PC-9 (cell line): ENCODE results near the gene FAM184A. TPM values are rescaled to one million over a fixed set of nuclear protein-coding genes. Genes with fewer than 3 reads are reported as not detected.

Experiments used
- BruUV-seq: library from RNA; stranded (reverse); fragments of 400-500 nt; replicated peaks from 2 replicates; lab custom pipeline; 2021; lab: Mats Ljungman, UMichigan
- CTCF ChIA-PET: fragments of 300-600 bp; sonication (Branson Sonifier 250); formaldehyde crosslinking; loops from one replicate; lab custom pipeline; 2022; ENCODE audit warnings: antibody characterized with exemption; lab: Charles Lee
- POLR2A ChIA-PET: fragments of 300-600 bp; sonication (Branson Sonifier 250); formaldehyde crosslinking; loops from one replicate; lab custom pipeline; 2022; ENCODE audit warnings: antibody characterized with exemption; ENCODE audit not compliant: unreplicated experiment; lab: Charles Lee
- DNase-seq, 2 experiments: peaks; one replicate each; pipeline versions ENCODE4 v3.0.0 to v3.0.0-alpha.2; 2015 to 2022; ENCODE audit warnings: mixed read lengths in 1 of 2
- H2AFZ ChIP-seq: fragments of 200-600 bp; sonication (generic); 2 replicates; pipeline ENCODE4 v1.8.1; 2017; ENCODE audit warnings: antibody characterized with exemption
- H3F3A ChIP-seq: fragments of 200-600 bp; sonication (generic); 2 replicates; pipeline ENCODE4 v1.8.1; 2017; ENCODE audit warnings: antibody characterized with exemption, mild to moderate bottlenecking, low read depth; ENCODE audit not compliant: insufficient read depth
- H3K27ac ChIP-seq: fragments of 200-600 bp; sonication (generic); 2 replicates; pipeline ENCODE4 v1.6.1; 2016; ENCODE audit warnings: mixed run types
- H3K27me3 ChIP-seq: fragments of 200-600 bp; sonication (generic); 2 replicates; pipeline ENCODE4 v1.6.1; 2016; ENCODE audit warnings: low read depth, mixed run types; ENCODE audit not compliant: insufficient read depth
- H3K36me3 ChIP-seq: fragments of 200-600 bp; sonication (generic); 2 replicates; pipeline ENCODE4 v1.6.1; 2016; ENCODE audit warnings: low read depth, mixed run types
- H3K4me1 ChIP-seq: fragments of 200-600 bp; sonication (generic); replicated peaks from 2 replicates; pipeline ENCODE4 v1.6.1; 2016; ENCODE audit warnings: mixed run types; ENCODE audit not compliant: insufficient read depth
- H3K4me2 ChIP-seq: fragments of 200-600 bp; sonication (generic); 2 replicates; pipeline ENCODE4 v1.6.1; 2017; ENCODE audit warnings: mixed run types
- H3K4me3 ChIP-seq: fragments of 200-600 bp; sonication (generic); 2 replicates; pipeline ENCODE4 v1.6.1; 2016; ENCODE audit warnings: mixed run types
- H3K79me2 ChIP-seq: fragments of 200-600 bp; sonication (generic); 2 replicates; pipeline ENCODE4 v1.6.1; 2017; ENCODE audit warnings: low read depth, mixed run types
- H3K9me2 ChIP-seq: fragments of 200-600 bp; sonication (generic); 2 replicates; pipeline ENCODE4 v1.8.1; 2017; ENCODE audit warnings: mild to moderate bottlenecking; ENCODE audit not compliant: insufficient read depth
- H3K9me3 ChIP-seq: fragments of 200-600 bp; sonication (generic); 2 replicates; pipeline ENCODE4 v1.8.1; 2016; ENCODE audit warnings: low read depth; ENCODE audit not compliant: insufficient read depth
- H4K20me1 ChIP-seq: fragments of 200-600 bp; sonication (generic); 2 replicates; pipeline ENCODE4 v1.8.1; 2017; ENCODE audit not compliant: insufficient read depth
- CTCF ChIP-seq: fragments of 200-600 bp; sonication (generic); conservative IDR thresholded peaks from 2 replicates; pipeline ENCODE4 v1.6.1; 2017; ENCODE audit warnings: mixed run types, antibody characterized with exemption, mild to moderate bottlenecking, moderate library complexity
- EZH2 ChIP-seq: fragments of 200-600 bp; sonication (generic); IDR thresholded peaks from 2 replicates; pipeline ENCODE4 v1.8.0; 2017; ENCODE audit warnings: antibody characterized with exemption, low read depth
- intact Hi-C: fragments of 100-400 bp; cut with micrococcal nuclease; formaldehyde crosslinking; loops from one replicate; pipeline ENCODE4 v1.10.0; 2022; ENCODE audit not compliant: unreplicated experiment
- total RNA-seq: library from RNA; stranded (reverse); gene quantifications from 2 replicates; pipeline ENCODE4 v1.2.3, GENCODE V29; 2021

Gene FAM184A
- total RNA-seq, 1 experiment from 2014 or later = 0.85 TPM

- BruUV-seq = no TSS peak
- ChIA-PET CTCF (no interaction called here), POLR2A (no interaction called here)
- Histone ChIP-seq H3K27ac (no peak overlapping the region), H3K4me1 (no peaks in the 10 kb centered on the region; the same call in 1 of the 2 replicates), H2AFZ (no peak overlapping the region), H3K36me3 (no peaks in the 10 kb centered on the region), H3K79me2 (no peaks in the 10 kb centered on the region), H4K20me1 (no peaks in the 10 kb centered on the region), H3K9me2 (no peaks in the 10 kb centered on the region), H3F3A (no peaks in the 10 kb centered on the region), H3K4me3 (no peak overlapping the region), H3K4me2 (no peak overlapping the region), H3K27me3 (no peaks in the 10 kb centered on the region), H3K9me3 (no peaks in the 10 kb centered on the region)
- no peak for DNase-seq
- TF ChIP-seq CTCF = peak; percentile 48
- TF ChIP-seq EZH2 = no peak
- intact Hi-C loops = loop anchor here (10.0 kb wide), 1 partner anchor 312 kb away; no protein-coding TSS in a partner anchor
These were observed 38.3 kb upstream of the FAM184A start for GRCh38 chr6:119116712-119117281.

- TF ChIP-seq EZH2 = no peak
- TF ChIP-seq CTCF = no peak
- Histone ChIP-seq H3K4me2 (no peak overlapping the region), H2AFZ (no peak overlapping the region), H3K27me3 (no peaks in the 10 kb centered on the region), H3K36me3 (no peaks in the 10 kb centered on the region), H3K4me3 (no peak overlapping the region), H3K27ac (no peak overlapping the region), H4K20me1 (no peaks in the 10 kb centered on the region), H3K9me2 (no peaks in the 10 kb centered on the region), H3K4me1 (no peaks in the 10 kb centered on the region), H3F3A (no peaks in the 10 kb centered on the region), H3K79me2 (no peaks in the 10 kb centered on the region), H3K9me3 (no peaks in the 10 kb centered on the region)
- DNase-seq = no peak
- intact Hi-C loops = loop anchor here (5.0 to 10.0 kb wide), 5 partner anchors 222 to 1272 kb away; partner anchors contain the start of gene ASF1A
- BruUV-seq = no TSS peak
- CTCF ChIA-PET = no interaction called here
- POLR2A ChIA-PET = no interaction called here
These were observed 35.5 kb upstream of the FAM184A start for GRCh38 chr6:119113961-119114360.

GRCh38 chr6:119112812-119113530 is 34.5 kb upstream of the FAM184A start:
- DNase-seq = no peak
- BruUV-seq = no TSS peak
- Histone ChIP-seq H3K36me3 (no peaks in the 10 kb centered on the region), H3K4me1 (no peaks in the 10 kb centered on the region), H3F3A (no peaks in the 10 kb centered on the region), H3K27ac (no peak overlapping the region), H3K4me3 (no peak overlapping the region), H3K9me2 (no peaks in the 10 kb centered on the region), H3K4me2 (no peak overlapping the region), H4K20me1 (no peaks in the 10 kb centered on the region), H3K9me3 (no peaks in the 10 kb centered on the region), H2AFZ (no peak overlapping the region), H3K27me3 (no peaks in the 10 kb centered on the region), H3K79me2 (no peaks in the 10 kb centered on the region)
- intact Hi-C loops = loop anchor here (5.0 to 10.0 kb wide), 5 partner anchors 221 to 1271 kb away; partner anchors contain the start of gene ASF1A
- ChIA-PET CTCF (interaction anchor here (0.7 kb wide), 1 partner anchor 40 kb away, joined by 3 read pairs; no protein-coding TSS in a partner anchor), POLR2A (no interaction called here)
- no peak for TF ChIP-seq CTCF
